Daoy (cell line): Measurements from ENCODE around the gene DCAF10. TPM values are rescaled to one million over a fixed set of nuclear protein-coding genes. Genes with fewer than 3 reads are reported as not detected.
A peak's percentile ranks its signal among the peaks of the same experiment; 100 is the strongest.
"Not testable (repeated sequence)": the region's sequence is repeated elsewhere in the genome, so short reads cannot be mapped to it uniquely, and the experiment has no call there.

Experiments
- DNase-seq: peaks from one replicate; pipeline ENCODE4 v3.0.0-alpha.2; 2015; ENCODE audit warnings: low read depth
- total RNA-seq: library from RNA; depleted of rRNA; stranded (reverse); fragments of >200 nt; shearing (Covaris generic); gene quantifications from 2 replicates; pipeline ENCODE4 v1.2.3, GENCODE V29; 2014

DCAF10 gene
- total RNA-seq, 1 experiment from 2014 or later: 15.0 TPM

GRCh38 chr9:37792122-37792521, 8.5 kb upstream of the DCAF10 start:
- no peak for DNase-seq

GRCh38 chr9:37796232-37796631, 4.4 kb upstream of the DCAF10 start:
- no peak for DNase-seq

- DNase-seq: no peak
Measured at GRCh38 chr9:37798677-37799076, 1.9 kb upstream of the DCAF10 start.

GRCh38 chr9:37801287-37801850, 772 bp downstream of the DCAF10 start:
- peak; percentile 39 for DNase-seq

- DNase-seq: no peak
Measured at GRCh38 chr9:37801959-37802711, 1.5 kb downstream of the DCAF10 start.

GRCh38 chr9:37806271-37806670, 5.7 kb downstream of the DCAF10 start:
- DNase-seq: no peak

GRCh38 chr9:37809676-37810075, 9.1 kb downstream of the DCAF10 start:
- DNase-seq: not testable (repeated sequence)

GRCh38 chr9:37811906-37812476, 11.4 kb downstream of the DCAF10 start:
- DNase-seq: no peak

GRCh38 chr9:37812773-37813379, 12.3 kb downstream of the DCAF10 start:
- DNase-seq: no peak

GRCh38 chr9:37818849-37819248, 18.3 kb downstream of the DCAF10 start:
- DNase-seq: no peak

- DNase-seq: no peak
Measured at GRCh38 chr9:37820142-37820541, 19.5 kb downstream of the DCAF10 start.

- DNase-seq: not testable (repeated sequence)
Measured at GRCh38 chr9:37825174-37825573, 24.6 kb downstream of the DCAF10 start.

GRCh38 chr9:37827483-37828165, 27.0 kb downstream of the DCAF10 start:
- DNase-seq: no peak

- no peak for DNase-seq
Measured at GRCh38 chr9:37835821-37836220, 35.2 kb downstream of the DCAF10 start.

- DNase-seq: no peak
Measured at GRCh38 chr9:37836386-37836785, 35.8 kb downstream of the DCAF10 start.

GRCh38 chr9:37839496-37840461, 39.2 kb downstream of the DCAF10 start:
- peak; percentile 21 for DNase-seq

GRCh38 chr9:37840560-37841194, 40.1 kb downstream of the DCAF10 start:
- peak; percentile 90 for DNase-seq

GRCh38 chr9:37852222-37852621, 51.6 kb downstream of the DCAF10 start:
- no peak for DNase-seq

GRCh38 chr9:37856551-37856950, 56.0 kb downstream of the DCAF10 start:
- DNase-seq: no peak

GRCh38 chr9:37859043-37859442, 58.4 kb downstream of the DCAF10 start:
- no peak for DNase-seq

GRCh38 chr9:37862530-37862929, 61.9 kb downstream of the DCAF10 start:
- no peak for DNase-seq
